ENCODE results near the gene TTLL8.
"Not testable (repeated sequence)": the region's sequence is repeated elsewhere in the genome, so short reads cannot be mapped to it uniquely, and the experiment has no call there.

The TTLL8 gene

GRCh38 chr22:49999063-49999945 is 58.8 kb downstream of the TTLL8 start:
- no peak for DNase-seq

- DNase-seq: no peak
These were observed 59.4 kb downstream of the TTLL8 start for GRCh38 chr22:49998718-49999062.

GRCh38 chr22:49997932-49998717 is 60.0 kb downstream of the TTLL8 start:
- no peak for DNase-seq

- no peak for DNase-seq
These were observed 60.9 kb downstream of the TTLL8 start for GRCh38 chr22:49997251-49997599.

DNA sequence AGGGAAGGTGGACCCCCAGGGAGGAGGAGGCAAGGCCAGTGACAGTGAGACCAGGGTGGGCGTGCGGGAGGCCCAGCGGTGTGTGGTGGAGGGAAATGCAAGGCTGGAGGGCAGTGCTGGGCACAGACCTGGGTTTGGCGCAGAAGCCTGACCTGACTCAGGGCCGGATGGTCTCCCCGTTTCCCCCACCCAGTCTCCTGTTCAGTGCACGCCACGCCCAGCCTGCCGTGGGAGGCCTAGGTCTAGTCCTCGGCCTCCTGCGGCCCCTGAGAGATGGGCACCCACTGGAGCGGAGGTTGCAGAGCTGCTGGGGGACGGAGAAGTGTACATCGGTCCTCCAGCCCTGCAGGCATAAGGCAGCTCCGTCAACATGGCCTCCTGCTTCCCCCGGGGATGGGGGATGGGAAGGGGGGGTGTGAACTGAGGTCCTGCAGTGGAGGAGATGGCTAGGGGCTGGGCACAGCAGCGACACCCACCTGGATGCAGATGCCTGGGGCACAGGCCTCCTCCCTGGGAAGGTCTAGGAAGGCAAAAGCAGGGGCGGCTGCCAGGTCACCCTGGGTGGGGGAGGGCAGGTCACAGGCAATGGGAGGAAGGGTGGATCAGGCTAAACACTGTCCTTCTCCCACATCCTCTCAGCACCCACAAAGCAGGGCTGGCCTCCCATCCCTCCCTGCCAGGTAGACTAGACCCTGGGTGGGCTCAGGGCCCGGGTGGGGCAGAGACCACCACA is 61.4 kb downstream of the TTLL8 start:
- no peak for DNase-seq

DNA sequence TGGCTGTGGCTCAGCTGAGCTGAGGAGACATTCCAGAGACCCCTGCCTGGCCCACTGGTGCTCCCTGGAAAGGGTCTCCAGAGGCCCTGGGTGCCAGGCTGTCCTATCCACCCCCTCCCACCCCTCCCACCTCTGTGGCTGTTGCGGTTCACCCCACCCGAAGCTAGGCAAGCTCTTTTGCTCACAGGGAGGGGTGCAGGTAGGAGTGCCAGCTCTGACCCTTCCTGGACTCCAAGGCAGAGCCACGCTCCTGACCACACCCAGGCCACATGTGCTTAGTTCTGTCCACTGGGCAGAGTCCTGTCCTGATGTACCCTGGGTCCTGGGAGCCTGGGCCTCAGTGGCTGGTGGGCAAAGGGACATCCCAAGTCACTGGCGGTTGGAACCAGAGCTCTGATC is 62.0 kb downstream of the TTLL8 start:
- DNase-seq: no peak

DNA sequence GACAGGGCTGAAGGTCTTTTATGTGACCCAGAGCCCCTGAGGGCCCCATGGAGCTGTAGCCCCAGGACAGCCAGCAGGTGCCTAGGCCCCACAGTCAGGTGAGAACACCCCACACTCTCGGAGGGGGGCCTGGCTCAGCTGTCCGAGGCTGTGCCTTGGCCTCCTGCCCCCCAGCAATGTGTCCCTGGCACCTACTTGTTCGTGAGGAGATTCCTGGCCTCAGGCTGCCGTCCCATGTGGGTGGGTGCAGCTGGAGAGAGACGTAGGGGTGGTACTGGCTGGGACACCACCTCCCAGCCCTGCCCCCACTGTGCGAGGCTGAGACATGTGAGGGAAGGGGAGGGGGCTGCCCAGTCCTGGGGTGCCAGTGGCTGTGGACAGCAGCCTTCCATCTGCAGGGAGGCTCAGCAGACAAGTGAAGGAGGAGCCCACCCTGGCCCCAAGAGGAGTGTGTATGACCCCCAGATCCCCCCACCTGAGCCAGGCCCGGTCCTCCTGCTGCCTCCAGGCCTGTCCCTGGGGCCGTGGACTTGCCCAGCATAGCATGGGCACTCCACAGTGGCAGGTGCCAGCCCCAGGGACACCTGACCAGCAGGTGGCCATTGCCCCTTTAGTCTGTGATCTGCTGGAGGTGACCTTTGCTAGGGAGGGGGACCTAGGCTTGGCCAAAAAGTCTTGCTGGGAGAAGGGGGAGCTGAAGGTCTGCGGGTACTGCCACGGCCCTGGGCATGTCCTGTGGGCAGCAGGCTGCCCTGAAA is 62.6 kb downstream of the TTLL8 start:
- DNase-seq: no peak

DNA sequence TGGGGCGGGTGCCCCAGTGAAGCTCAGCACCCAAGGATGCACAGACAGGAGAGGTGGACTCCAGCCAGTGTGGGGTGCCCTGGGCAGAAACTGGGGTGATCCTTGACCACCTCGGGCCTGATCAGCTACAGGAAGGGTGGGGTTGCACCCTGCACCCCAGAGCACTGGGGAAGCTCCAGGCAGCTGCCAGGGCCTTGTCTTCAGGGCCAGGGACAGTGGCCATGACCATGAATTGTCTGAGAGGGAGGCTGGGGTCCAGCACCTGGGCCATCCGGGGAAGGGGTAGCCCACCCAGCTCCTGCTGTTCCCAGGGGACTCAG is 63.1 kb downstream of the TTLL8 start:
- DNase-seq: no peak

DNA sequence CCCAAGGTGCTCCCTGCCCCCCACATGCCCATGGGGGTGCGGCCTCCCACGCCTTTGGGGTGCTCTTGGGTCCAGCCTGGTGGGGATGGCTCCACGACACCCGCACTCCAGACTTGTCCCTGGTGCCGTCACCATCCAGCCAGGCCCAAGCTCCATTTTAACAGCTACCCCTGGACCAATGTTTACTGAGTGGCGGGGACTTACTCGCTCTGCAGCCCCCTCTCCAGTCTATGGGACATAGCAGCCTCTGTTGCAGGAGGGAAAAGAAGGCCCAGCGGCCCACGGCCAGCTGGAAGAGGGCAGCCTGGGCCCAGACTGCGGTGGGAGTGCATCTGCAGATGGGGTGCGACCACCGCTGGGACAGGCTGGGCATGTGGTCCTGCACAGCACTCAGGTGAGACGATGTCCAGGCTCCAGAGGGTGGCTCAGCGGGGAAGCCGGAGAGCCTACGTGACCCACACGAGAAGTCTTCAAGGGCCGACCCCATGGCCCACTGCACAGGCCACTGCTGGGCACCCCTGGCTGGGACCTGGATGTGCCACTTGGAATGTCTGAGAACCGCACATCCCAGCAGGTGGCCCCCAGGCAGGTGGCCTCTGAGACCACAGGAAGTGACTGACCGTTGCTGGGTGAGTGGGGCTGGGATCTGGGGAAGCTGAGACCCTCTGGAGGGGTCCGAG is 63.6 kb downstream of the TTLL8 start:
- DNase-seq: no peak

GRCh38 chr22:49993649-49994360 is 64.3 kb downstream of the TTLL8 start:
- DNase-seq: no peak

- peak; percentile 45 for DNase-seq
These were observed 65.0 kb downstream of the TTLL8 start for GRCh38 chr22:49992921-49993648.

- no peak for DNase-seq
These were observed 66.1 kb downstream of the TTLL8 start for GRCh38 chr22:49991907-49992533.

DNA sequence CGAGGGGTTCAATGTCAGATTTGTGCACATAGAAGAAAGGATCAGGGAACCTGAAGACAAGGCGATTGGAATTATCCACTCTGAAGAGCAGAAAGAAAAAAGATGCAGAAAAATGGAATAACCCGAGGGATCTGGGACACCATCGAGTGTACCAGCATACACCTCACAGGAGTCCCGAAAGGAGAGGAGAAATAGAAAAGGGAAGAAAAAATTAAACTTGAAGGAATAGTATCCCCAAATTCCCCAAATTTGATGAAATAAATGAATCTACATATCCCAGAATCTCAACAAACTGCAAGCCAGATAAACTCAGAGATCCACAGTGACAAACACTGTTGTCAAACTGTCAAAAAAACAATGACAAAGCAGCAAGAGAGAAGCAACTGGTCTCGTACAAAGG is 66.9 kb downstream of the TTLL8 start:
- DNase-seq: no peak

DNA sequence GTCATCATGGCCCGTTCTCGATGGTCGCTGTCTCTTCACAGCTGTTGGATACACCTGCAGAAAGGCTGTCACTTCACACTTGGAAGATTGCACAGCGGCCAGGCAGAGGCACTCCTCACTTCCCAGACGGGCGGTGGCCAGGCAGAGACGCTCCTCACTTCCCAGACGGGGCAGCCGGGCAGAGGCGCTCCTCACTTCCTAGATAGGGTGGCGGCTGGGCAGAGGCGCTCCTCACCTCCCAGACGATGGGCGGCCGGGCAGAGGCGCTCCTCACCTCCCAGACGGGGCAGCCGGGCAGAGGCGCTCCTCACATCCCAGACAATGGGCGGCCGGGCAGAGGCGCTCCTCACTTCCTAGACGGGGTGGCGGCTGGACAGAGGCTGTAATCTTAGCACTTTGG is 68.3 kb downstream of the TTLL8 start:
- not testable (repeated sequence) for DNase-seq

DNA sequence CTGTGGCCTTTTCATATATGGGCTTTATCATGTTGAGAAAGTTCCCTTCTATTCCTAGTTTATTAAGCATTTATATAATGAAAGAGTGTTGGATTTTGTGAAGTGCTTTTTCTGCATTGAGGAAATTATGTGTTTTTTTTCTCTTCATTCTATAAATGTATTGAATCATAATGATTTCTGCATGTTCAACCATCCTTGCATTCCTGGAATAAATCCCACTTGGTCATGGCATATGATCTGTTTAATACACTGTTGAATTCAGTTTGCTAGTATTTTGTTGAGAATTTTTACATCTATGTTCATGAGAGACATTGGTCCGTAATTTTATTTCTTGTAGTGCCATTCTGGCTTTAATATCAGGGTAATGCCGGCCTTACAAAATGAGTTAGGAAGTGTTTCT is 71.8 kb downstream of the TTLL8 start:
- DNase-seq: no peak

- no peak for DNase-seq
These were observed 74.7 kb downstream of the TTLL8 start for GRCh38 chr22:49983148-49984042.

DNA sequence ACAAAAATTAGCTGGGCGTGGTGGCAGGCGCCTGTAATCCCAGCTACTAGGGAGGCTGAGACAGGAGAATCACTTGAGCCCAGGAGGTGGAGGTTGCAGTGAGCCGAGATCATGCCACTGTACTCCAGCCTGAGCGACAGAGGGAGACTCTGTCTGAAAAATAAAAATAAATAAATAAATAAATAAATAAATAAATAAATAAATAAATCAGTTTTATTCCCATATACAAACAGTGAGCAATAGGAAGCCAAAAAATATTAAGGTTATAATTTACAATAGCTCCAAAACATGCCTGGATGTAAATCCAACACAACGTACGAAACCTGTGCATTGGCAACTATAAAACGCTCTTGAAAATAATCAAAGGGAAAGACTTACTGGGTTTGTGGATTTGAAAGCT is 76.3 kb downstream of the TTLL8 start:
- DNase-seq: not testable (repeated sequence)

GRCh38 chr22:49979587-49980264 is 78.4 kb downstream of the TTLL8 start:
- DNase-seq: no peak

DNA sequence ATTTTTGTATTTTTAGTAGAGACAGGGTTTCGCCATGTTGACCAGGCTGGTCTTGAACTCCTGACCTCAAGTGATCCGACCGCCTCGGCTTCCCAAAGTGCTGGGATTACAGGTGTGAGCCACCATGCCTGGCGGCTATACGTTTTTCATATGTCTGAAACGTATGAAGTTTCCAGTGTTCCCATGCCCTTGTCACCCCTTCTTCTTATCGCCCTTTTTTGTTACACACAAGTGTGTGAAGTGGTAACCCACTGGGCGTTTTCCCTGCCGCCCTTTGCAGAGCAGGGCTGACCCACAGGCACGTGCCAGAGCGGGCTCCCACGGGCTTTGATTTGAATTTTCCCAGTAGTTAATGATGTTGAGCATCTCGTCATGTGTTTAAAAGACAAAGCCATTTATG is 80.5 kb downstream of the TTLL8 start:
- DNase-seq: no peak
